Parathyroid adenoma (tissue), 2 donors: ENCODE results near the gene LITAF.
A peak's percentile ranks its signal among the peaks of the same experiment; 100 is the strongest.
"Not testable (repeated sequence)": the region's sequence is repeated elsewhere in the genome, so short reads cannot be mapped to it uniquely, and the experiment has no call there.

Experiments
- H2AFZ ChIP-seq: fragments of 300-600 bp; sonication (generic); one replicate; pipeline ENCODE4 v1.7.0; 2017; ENCODE audit warnings: antibody characterized with exemption, mild to moderate bottlenecking
- H3K27ac ChIP-seq: fragments of 300-600 bp; sonication (generic); one replicate; pipeline ENCODE4 v1.7.0; 2017
- H3K27me3 ChIP-seq: fragments of 300-600 bp; sonication (generic); one replicate; pipeline ENCODE4 v1.7.0; 2017; ENCODE audit warnings: low read length; ENCODE audit not compliant: control insufficient read depth, insufficient read depth
- H3K36me3 ChIP-seq: fragments of 300-600 bp; sonication (generic); one replicate; pipeline ENCODE4 v1.7.0; 2017; ENCODE audit warnings: low read length; ENCODE audit not compliant: control insufficient read depth, insufficient read depth
- H3K4me1 ChIP-seq: fragments of 300-600 bp; sonication (generic); one replicate; pipeline ENCODE4 v1.7.0; 2017; ENCODE audit warnings: control low read depth
- H3K4me2 ChIP-seq: fragments of 300-600 bp; sonication (generic); one replicate; pipeline ENCODE4 v1.7.0; 2017; ENCODE audit warnings: low read length
- H3K4me3 ChIP-seq: fragments of 300-600 bp; sonication (generic); one replicate; pipeline ENCODE4 v1.7.0; 2017; ENCODE audit warnings: low read depth, low read length
- H3K79me2 ChIP-seq: fragments of 300-600 bp; sonication (generic); one replicate; pipeline ENCODE4 v1.7.0; 2017; ENCODE audit warnings: control low read depth
- H3K9ac ChIP-seq: fragments of 300-600 bp; sonication (generic); one replicate; pipeline ENCODE4 v1.7.0; 2017; ENCODE audit warnings: mild to moderate bottlenecking
- H3K9me3 ChIP-seq: fragments of 300-600 bp; sonication (generic); one replicate; pipeline ENCODE4 v1.7.0; 2017; ENCODE audit warnings: low read length; ENCODE audit not compliant: control insufficient read depth
- CTCF ChIP-seq: fragments of 300-600 bp; sonication (generic); IDR thresholded peaks from one replicate; pipeline ENCODE4 v1.7.0; 2017; ENCODE audit warnings: antibody characterized with exemption, mild to moderate bottlenecking
- donor health status: primary hyperparathyroidism.

LITAF gene

GRCh38 chr16:11511328-11511727, 75.4 kb downstream of the LITAF start:
- Histone ChIP-seq H3K27ac (no peak overlapping the region), H3K9me3 (no peaks in the 10 kb centered on the region), H3K36me3 (no peaks in the 10 kb centered on the region), H3K79me2 (no peaks in the 10 kb centered on the region), H3K4me1 (no peaks in the 10 kb centered on the region), H3K27me3 (no peaks in the 10 kb centered on the region), H2AFZ (no peak overlapping the region), H3K4me3 (no peak overlapping the region), H3K4me2 (no peak overlapping the region), H3K9ac (no peak overlapping the region)
- TF ChIP-seq CTCF, result no peak

- no peak overlapping the region for H3K9ac ChIP-seq
- H3K27ac ChIP-seq, result no peak overlapping the region
- H3K79me2 ChIP-seq, result no peaks in the 10 kb centered on the region
- no peaks in the 10 kb centered on the region for H3K4me1 ChIP-seq
- H3K4me3 ChIP-seq, result no peak overlapping the region
- TF ChIP-seq CTCF, result no peak
- no peaks in the 10 kb centered on the region for H3K9me3 ChIP-seq
- no peak overlapping the region for H3K4me2 ChIP-seq
- H3K27me3 ChIP-seq, result no peaks in the 10 kb centered on the region
- H3K36me3 ChIP-seq, result no peaks in the 10 kb centered on the region
- H2AFZ ChIP-seq, result no peak overlapping the region
Observed at GRCh38 chr16:11510178-11510973, 76.3 kb downstream of the LITAF start.

- TF ChIP-seq CTCF, result no peak
- no peak overlapping the region for H3K4me2 ChIP-seq
- H3K9ac ChIP-seq, result no peak overlapping the region
- no peak overlapping the region for H2AFZ ChIP-seq
- no peaks in the 10 kb centered on the region for H3K79me2 ChIP-seq
- H3K27ac ChIP-seq, result no peak overlapping the region
- H3K27me3 ChIP-seq, result no peaks in the 10 kb centered on the region
- H3K4me1 ChIP-seq, result no peaks in the 10 kb centered on the region
- H3K36me3 ChIP-seq, result no peaks in the 10 kb centered on the region
- H3K9me3 ChIP-seq, result no peaks in the 10 kb centered on the region
- no peak overlapping the region for H3K4me3 ChIP-seq
Observed at GRCh38 chr16:11507991-11508390, 78.7 kb downstream of the LITAF start.

GRCh38 chr16:11507350-11507749, 79.4 kb downstream of the LITAF start:
- H3K36me3 ChIP-seq, result no peaks in the 10 kb centered on the region
- TF ChIP-seq CTCF, result no peak
- H3K9ac ChIP-seq, result no peak overlapping the region
- no peak overlapping the region for H3K4me2 ChIP-seq
- H3K9me3 ChIP-seq, result no peaks in the 10 kb centered on the region
- no peak overlapping the region for H3K4me3 ChIP-seq
- no peak overlapping the region for H2AFZ ChIP-seq
- no peaks in the 10 kb centered on the region for H3K27me3 ChIP-seq
- H3K79me2 ChIP-seq, result no peaks in the 10 kb centered on the region
- no peak overlapping the region for H3K27ac ChIP-seq
- H3K4me1 ChIP-seq, result no peaks in the 10 kb centered on the region

GRCh38 chr16:11506741-11507305, 79.9 kb downstream of the LITAF start:
- peak overlapping the region; percentile 47 for H3K4me2 ChIP-seq
- H3K9ac ChIP-seq, result no peak overlapping the region
- no peaks in the 10 kb centered on the region for H3K36me3 ChIP-seq
- no peak for TF ChIP-seq CTCF
- H3K9me3 ChIP-seq, result no peaks in the 10 kb centered on the region
- no peaks in the 10 kb centered on the region for H3K79me2 ChIP-seq
- H3K27me3 ChIP-seq, result no peaks in the 10 kb centered on the region
- H3K4me3 ChIP-seq, result no peak overlapping the region
- no peaks in the 10 kb centered on the region for H3K4me1 ChIP-seq
- H2AFZ ChIP-seq, result no peak overlapping the region
- no peak overlapping the region for H3K27ac ChIP-seq

GRCh38 chr16:11504261-11504660, 82.5 kb downstream of the LITAF start:
- H3K36me3 ChIP-seq, H3K4me1 ChIP-seq, H3K4me3 ChIP-seq, H3K9ac ChIP-seq, H3K27ac ChIP-seq, H3K9me3 ChIP-seq, H2AFZ ChIP-seq, H3K4me2 ChIP-seq, H3K27me3 ChIP-seq, H3K79me2 ChIP-seq: not testable (repeated sequence)
